Muscle layer of colon (tissue), 2 donors: Measurements from ENCODE around the gene XXYLT1.

Experiments
- H3K27ac ChIP-seq: one replicate; pipeline ENCODE4 v1.7.0; 2013; ENCODE audit warnings: low read depth, mild to moderate bottlenecking, low read length, moderate library complexity
- H3K27me3 ChIP-seq, 2 donors: one replicate each; pipeline ENCODE4 v1.7.0; 2013; ENCODE audit warnings: low read length in 2 of 2, mild to moderate bottlenecking in 2 of 2; ENCODE audit not compliant: insufficient read depth in 2 of 2, control insufficient read depth in 1 of 2
- H3K36me3 ChIP-seq: one replicate; pipeline ENCODE4 v1.7.0; 2013; ENCODE audit warnings: mild to moderate bottlenecking, low read length; ENCODE audit not compliant: insufficient read depth
- H3K4me1 ChIP-seq: one replicate; pipeline ENCODE4 v1.7.0; 2013; ENCODE audit warnings: mild to moderate bottlenecking, low read length; ENCODE audit not compliant: insufficient read depth
- H3K4me3 ChIP-seq, 2 donors: one replicate each; pipeline ENCODE4 v1.7.0; 2013; ENCODE audit warnings: low read length in 2 of 2, low read depth in 1 of 2, mild to moderate bottlenecking in 1 of 2, moderate library complexity in 1 of 2
- H3K9ac ChIP-seq: one replicate; pipeline ENCODE4 v1.7.0; 2013; ENCODE audit warnings: low read length
- H3K9me3 ChIP-seq: one replicate; pipeline ENCODE4 v1.7.0; 2013; ENCODE audit warnings: mild to moderate bottlenecking, low read length
- donor health status: abdominal sarcoma.
- donor health status: Adenocarcinoma of cecum.

Gene XXYLT1

DNA sequence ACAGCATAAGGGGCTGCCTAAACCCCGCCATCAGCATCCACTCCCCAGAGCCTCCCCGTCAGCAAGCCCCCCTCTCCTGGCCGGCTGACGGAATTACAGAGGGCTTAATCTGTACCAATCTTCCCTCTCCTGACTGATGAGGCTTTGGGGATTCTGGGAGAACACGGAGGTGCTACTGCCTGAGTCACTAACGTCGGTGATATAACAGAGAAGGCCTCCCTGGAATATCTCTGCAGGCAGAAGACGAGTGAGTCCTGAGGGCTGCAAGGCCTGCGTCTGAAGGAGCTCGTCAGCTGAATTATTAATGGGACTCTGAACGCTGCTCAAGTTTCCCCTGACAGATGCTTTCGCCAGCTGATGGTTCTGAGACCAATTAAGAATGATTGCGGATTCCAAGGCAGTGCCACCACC is 147.7 kb downstream of the XXYLT1 start:
- Histone ChIP-seq H3K4me3 (no peak overlapping the region), H3K27me3 (no peaks in the 10 kb centered on the region), H3K4me1 (peaks cover 11% of the 10 kb centered on the region), H3K36me3 (no peaks in the 10 kb centered on the region), H3K9ac (no peak overlapping the region), H3K27ac (no peak overlapping the region), H3K9me3 (no peaks in the 10 kb centered on the region)

GRCh38 chr3:195122261-195122660 is 148.7 kb downstream of the XXYLT1 start:
- no peaks in the 10 kb centered on the region for H3K9me3 ChIP-seq
- H3K4me1 ChIP-seq, result peaks cover 11% of the 10 kb centered on the region
- H3K27me3 ChIP-seq, result no peaks in the 10 kb centered on the region
- no peak overlapping the region for H3K9ac ChIP-seq
- no peak overlapping the region for H3K27ac ChIP-seq
- H3K4me3 ChIP-seq, result no peak overlapping the region
- H3K36me3 ChIP-seq, result no peaks in the 10 kb centered on the region

DNA sequence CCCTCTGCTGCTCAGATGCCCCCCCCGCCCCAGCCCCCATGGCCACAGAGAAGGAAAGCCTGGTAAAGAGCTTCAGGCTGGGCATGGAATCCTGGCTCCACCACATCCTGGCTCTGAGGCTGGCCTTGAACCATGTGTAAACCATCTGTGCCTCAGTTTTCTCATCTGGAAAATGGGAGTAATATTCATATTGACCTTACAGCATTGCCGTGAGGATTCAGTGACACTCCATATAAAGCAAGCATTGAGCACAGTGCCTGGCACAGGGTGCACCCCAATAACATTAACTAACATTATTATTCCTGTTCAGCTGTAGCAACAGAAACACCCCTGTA is 150.7 kb downstream of the XXYLT1 start:
- Histone ChIP-seq H3K4me3 (no peak overlapping the region), H3K9me3 (no peaks in the 10 kb centered on the region), H3K9ac (no peak overlapping the region), H3K27ac (no peak overlapping the region), H3K27me3 (no peaks in the 10 kb centered on the region), H3K4me1 (peaks cover 11% of the 10 kb centered on the region), H3K36me3 (no peaks in the 10 kb centered on the region)

GRCh38 chr3:195119461-195120266 is 151.3 kb downstream of the XXYLT1 start:
- Histone ChIP-seq H3K27me3 (no peaks in the 10 kb centered on the region), H3K4me1 (peaks cover 11% of the 10 kb centered on the region), H3K9ac (no peak overlapping the region), H3K4me3 (no peak overlapping the region), H3K27ac (peak overlapping the region; percentile 57), H3K9me3 (no peaks in the 10 kb centered on the region), H3K36me3 (no peaks in the 10 kb centered on the region)

- Histone ChIP-seq H3K9me3 (no peaks in the 10 kb centered on the region), H3K9ac (no peak overlapping the region), H3K27me3 (no peaks in the 10 kb centered on the region), H3K4me1 (peaks cover 11% of the 10 kb centered on the region), H3K36me3 (no peaks in the 10 kb centered on the region), H3K4me3 (no peak overlapping the region), H3K27ac (no peak overlapping the region)
These were observed 152.3 kb downstream of the XXYLT1 start for GRCh38 chr3:195118671-195119070.

GRCh38 chr3:195117978-195118581 is 152.9 kb downstream of the XXYLT1 start:
- Histone ChIP-seq H3K36me3 (no peaks in the 10 kb centered on the region), H3K9ac (no peak overlapping the region), H3K27ac (no peak overlapping the region), H3K9me3 (no peaks in the 10 kb centered on the region), H3K4me3 (no peak overlapping the region), H3K27me3 (no peaks in the 10 kb centered on the region), H3K4me1 (peaks cover 11% of the 10 kb centered on the region)

DNA sequence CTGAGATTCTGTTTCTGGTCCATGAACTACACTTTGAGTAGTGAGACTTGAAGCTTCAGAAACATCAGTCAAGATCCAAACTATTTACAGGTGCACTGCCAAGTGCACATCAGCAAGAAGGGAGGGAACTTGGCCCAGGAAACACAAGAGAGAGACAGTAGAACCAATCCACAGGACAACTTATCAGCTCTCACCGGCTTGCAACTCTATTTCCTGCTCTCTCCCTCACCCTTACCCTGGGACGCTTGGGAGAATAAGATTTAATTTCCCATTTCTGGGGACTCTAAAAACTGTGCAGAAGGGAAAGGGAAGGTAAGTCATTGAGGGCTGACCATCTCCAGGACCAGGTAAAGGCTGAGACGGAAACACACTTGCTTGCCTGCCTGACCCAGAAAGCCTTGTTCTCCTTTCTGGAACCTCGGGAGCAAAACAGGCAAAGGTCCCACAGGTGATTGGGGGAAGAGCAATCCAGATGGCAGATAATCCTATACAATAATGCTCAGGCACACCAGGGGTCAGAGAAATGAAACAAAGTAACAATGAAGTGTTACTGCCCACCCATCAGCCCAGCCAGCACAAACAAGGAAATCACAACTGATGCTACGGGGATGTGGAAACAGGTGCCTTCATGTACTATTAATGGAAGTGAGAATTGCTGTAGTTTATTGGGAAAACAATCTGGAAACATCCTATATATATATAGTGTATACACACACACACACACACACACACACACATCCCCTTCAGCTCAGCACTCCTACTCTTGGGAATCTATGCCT is 154.4 kb downstream of the XXYLT1 start:
- Histone ChIP-seq H3K36me3 (no peaks in the 10 kb centered on the region), H3K27me3 (no peaks in the 10 kb centered on the region), H3K27ac (no peak overlapping the region), H3K4me1 (peaks cover 12% of the 10 kb centered on the region), H3K4me3 (no peak overlapping the region), H3K9ac (no peak overlapping the region), H3K9me3 (no peaks in the 10 kb centered on the region)

GRCh38 chr3:195115600-195116406 is 155.2 kb downstream of the XXYLT1 start:
- H3K9me3 ChIP-seq, result no peaks in the 10 kb centered on the region
- no peaks in the 10 kb centered on the region for H3K27me3 ChIP-seq
- H3K36me3 ChIP-seq, result no peaks in the 10 kb centered on the region
- peaks cover 20% of the 10 kb centered on the region for H3K4me1 ChIP-seq
- no peak overlapping the region for H3K9ac ChIP-seq
- no peak overlapping the region for H3K27ac ChIP-seq
- H3K4me3 ChIP-seq, result no peak overlapping the region

DNA sequence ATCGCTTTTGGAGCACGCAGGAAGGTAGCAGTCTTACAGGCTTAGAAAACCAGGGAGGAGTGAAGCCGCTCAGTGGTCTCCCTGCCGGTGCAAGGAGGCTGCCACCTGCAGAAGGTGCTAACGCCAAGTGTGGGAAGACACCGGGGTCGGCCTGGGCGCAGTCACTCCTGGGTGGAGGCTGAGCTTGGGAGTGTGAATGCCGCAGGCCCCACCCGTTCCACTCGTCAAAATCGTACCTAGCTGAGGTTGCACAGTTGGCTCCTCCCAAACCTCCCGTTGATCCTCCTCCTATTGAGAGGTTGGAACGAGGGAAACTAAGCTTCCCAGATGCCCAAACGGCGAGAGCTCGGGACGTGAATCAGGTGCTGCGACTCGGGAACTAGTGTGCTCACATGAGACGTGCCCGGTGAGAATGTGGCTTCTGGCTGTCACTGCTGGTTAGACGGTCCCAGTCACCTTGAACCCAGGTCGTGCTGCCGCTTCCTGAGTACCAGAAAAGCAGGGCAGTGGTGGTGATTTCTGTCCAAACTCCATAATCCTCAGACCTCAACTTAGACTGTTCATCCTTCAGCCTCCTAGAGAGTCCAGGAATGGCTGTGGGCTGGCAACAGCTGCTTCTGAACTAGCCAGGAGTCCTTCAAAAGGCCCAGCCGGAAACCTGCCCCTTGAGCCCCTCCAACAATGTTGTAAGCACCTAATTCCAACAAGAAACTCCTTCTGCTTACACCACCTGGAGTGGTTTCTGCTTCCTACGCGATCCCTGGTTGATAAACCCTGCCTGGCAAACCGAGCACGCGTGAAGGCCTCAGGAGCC is 156.0 kb downstream of the XXYLT1 start:
- no peaks in the 10 kb centered on the region for H3K36me3 ChIP-seq

DNA sequence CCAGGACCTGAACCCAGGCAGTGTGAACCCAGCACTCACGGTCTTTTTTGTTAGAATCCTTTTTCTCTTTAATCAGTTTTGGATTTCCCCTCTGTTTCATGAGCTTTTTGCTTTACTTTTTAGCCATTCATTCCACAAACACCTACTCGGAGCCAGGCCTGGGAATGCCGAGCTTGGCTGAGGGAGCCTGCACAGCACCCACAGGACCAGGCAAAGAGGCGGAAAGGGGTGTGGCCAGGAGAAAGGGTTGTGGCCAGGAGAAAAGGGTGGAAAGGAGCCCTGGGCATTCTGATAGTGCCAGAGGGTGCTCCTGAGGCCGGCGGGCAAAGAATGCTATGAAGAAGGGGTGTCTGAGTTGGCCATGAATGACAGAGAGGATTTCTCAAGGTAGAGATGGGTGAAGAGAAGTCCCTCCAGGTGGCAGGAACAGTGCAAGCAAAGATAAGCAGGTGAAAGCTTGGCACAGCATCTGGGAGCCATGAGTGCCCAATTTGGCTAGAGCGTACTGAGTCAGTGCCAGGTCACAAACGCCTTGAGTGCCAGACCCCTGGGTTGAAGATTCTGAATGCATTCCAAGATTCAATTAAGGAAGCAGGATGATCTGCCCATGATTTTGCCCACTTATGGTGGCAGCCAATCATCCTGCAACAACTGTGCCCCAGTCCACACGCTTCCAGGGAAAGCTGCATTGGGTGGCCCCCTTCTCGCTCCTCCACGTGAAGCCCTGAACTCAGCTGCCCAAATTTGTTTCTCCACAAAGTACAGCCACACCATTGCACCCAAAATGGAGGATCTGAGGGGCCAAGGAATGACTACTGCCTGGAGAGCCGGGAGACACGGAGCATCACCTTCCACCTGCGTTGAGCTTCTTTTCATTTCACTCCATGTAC is 157.2 kb downstream of the XXYLT1 start:
- peaks cover 8% of the 10 kb centered on the region for H3K36me3 ChIP-seq
- H3K27me3 ChIP-seq, result no peaks in the 10 kb centered on the region
- H3K4me3 ChIP-seq, result no peak overlapping the region
- no peaks in the 10 kb centered on the region for H3K9me3 ChIP-seq
- no peak overlapping the region for H3K9ac ChIP-seq
- no peak overlapping the region for H3K27ac ChIP-seq
- H3K4me1 ChIP-seq, result peaks cover 13% of the 10 kb centered on the region

More for the DNA sequence above, 156.0 kb downstream of the XXYLT1 start:
- H3K4me3 ChIP-seq, result no peak overlapping the region
- H3K9ac ChIP-seq, result no peak overlapping the region
- H3K9me3 ChIP-seq, result no peaks in the 10 kb centered on the region
- H3K4me1 ChIP-seq, result peaks cover 22% of the 10 kb centered on the region
- no peaks in the 10 kb centered on the region for H3K27me3 ChIP-seq
- no peak overlapping the region for H3K27ac ChIP-seq
